Medulla oblongata (tissue), 1 donor: ENCODE measurements around the gene GNG13.
"Not testable (repeated sequence)": the region's sequence is repeated elsewhere in the genome, so short reads cannot be mapped to it uniquely, and the experiment has no call there.

Experiments used
- DNase-seq: peaks from one replicate; pipeline ENCODE4 v3.0.0-alpha.2; 2015; ENCODE audit errors: extremely low spot score

Gene GNG13

GRCh38 chr16:831571-832413 is 31.3 kb upstream of the GNG13 start:
- no peak for DNase-seq

GRCh38 chr16:830871-831570 is 30.5 kb upstream of the GNG13 start:
- no peak for DNase-seq

- DNase-seq = no peak
Measured at GRCh38 chr16:830107-830870, 29.8 kb upstream of the GNG13 start.

- DNase-seq = no peak
Measured at GRCh38 chr16:828891-829290, 28.4 kb upstream of the GNG13 start.

- no peak for DNase-seq
Measured at GRCh38 chr16:827513-827912, 27.0 kb upstream of the GNG13 start.

- DNase-seq = peak; percentile 50
Measured at GRCh38 chr16:825341-826061, 25.0 kb upstream of the GNG13 start.

GRCh38 chr16:824601-825000 is 24.1 kb upstream of the GNG13 start:
- no peak for DNase-seq

- DNase-seq = no peak
Measured at GRCh38 chr16:824194-824593, 23.7 kb upstream of the GNG13 start.

GRCh38 chr16:822909-823297 is 22.4 kb upstream of the GNG13 start:
- no peak for DNase-seq

GRCh38 chr16:822174-822908 is 21.8 kb upstream of the GNG13 start:
- DNase-seq = no peak

- DNase-seq = no peak
Measured at GRCh38 chr16:821751-822150, 21.2 kb upstream of the GNG13 start.

- DNase-seq = no peak
Measured at GRCh38 chr16:820748-821147, 20.2 kb upstream of the GNG13 start.

- DNase-seq = not testable (repeated sequence)
Measured at GRCh38 chr16:820044-820408, 19.5 kb upstream of the GNG13 start.

GRCh38 chr16:819336-820043 is 19.0 kb upstream of the GNG13 start:
- DNase-seq = no peak

- DNase-seq = no peak
Measured at GRCh38 chr16:818592-818991, 18.1 kb upstream of the GNG13 start.

GRCh38 chr16:818132-818531 is 17.6 kb upstream of the GNG13 start:
- no peak for DNase-seq

- no peak for DNase-seq
Measured at GRCh38 chr16:817001-817906, 16.7 kb upstream of the GNG13 start.

GRCh38 chr16:815861-816260 is 15.3 kb upstream of the GNG13 start:
- DNase-seq = no peak

- no peak for DNase-seq
Measured at GRCh38 chr16:814974-815373, 14.4 kb upstream of the GNG13 start.
